ENCODE measurements around the gene KRTAP2-3. TPM values are rescaled to one million over a fixed set of nuclear protein-coding genes. Genes with fewer than 3 reads are reported as not detected.

The KRTAP2-3 gene
- total and polyA plus RNA-seq, 10 of the 15 experiments (the other 5 are each of a cell fraction or from before 2014, with no cell fraction given): not detected

- no peaks in the 10 kb centered on the region; a peak in 2 of 4 replicates for H3K27me3 ChIP-seq (replicated peaks in 1 of 2; ENCODE audit: control insufficient read depth in 2 of 2, insufficient read depth in 2 of 2, low read length in 1 of 2)
- intact Hi-C loops (cut with micrococcal nuclease; ENCODE audit: unreplicated experiment): no loop called here
- ATAC-seq (no peak), FAIRE-seq (no peak), DNase-seq (ENCODE audit: low read depth, low spot score) (no peak)
- WGBS (ENCODE audit: insufficient coverage, insufficient replicate concordance, low lambda C conversion rate, missing lambda C conversion rate): 63% methylated on average over 3 of the region's 3 CpGs
- ChIA-PET POLR2A (interaction anchor here (0.6 kb wide), 1 partner anchor 95 kb away, joined by 3 read pairs; no protein-coding TSS in a partner anchor), SMC1A (ENCODE audit: uncharacterized antibody, unreplicated experiment) (no interaction called here), RAD21 (ENCODE audit: unreplicated experiment) (no interaction called here), CTCF (interaction anchor here (1.2 kb wide), 1 partner anchor 10 kb away, joined by 3 read pairs; the partner anchor contains the start of gene KRTAP1-4)
- H3K4me3 ChIP-seq: no peak overlapping the region
- no peaks in the 10 kb centered on the region for H4K20me1 ChIP-seq (ENCODE audit: control insufficient read depth, insufficient read depth)
- BruUV-seq (replicated peaks): no TSS peak
- no peaks in the 10 kb centered on the region for H3K9me3 ChIP-seq (replicated peaks; ENCODE audit: control insufficient read depth, insufficient read depth, low read length)
- H3K27ac ChIP-seq (ENCODE audit: control insufficient read depth, insufficient read depth): no peak overlapping the region
- in situ Hi-C loops (cut with MboI): no loop called here
- H3K4me1 ChIP-seq (ENCODE audit: control insufficient read depth, insufficient read depth, low read length): no peaks in the 10 kb centered on the region
- no peaks in the 10 kb centered on the region for H3K36me3 ChIP-seq (ENCODE audit: control insufficient read depth in 2 of 2, insufficient read depth in 2 of 2, low read length in 1 of 2)
- no peak overlapping the region for H3K4me2 ChIP-seq (ENCODE audit: control insufficient read depth, insufficient read depth)
- H3K79me2 ChIP-seq (ENCODE audit: control insufficient read depth, insufficient read depth, low read length): no peaks in the 10 kb centered on the region
- no peak overlapping the region for H2AFZ ChIP-seq (ENCODE audit: control insufficient read depth, low read depth, low read length)
- TF ChIP-seq CBX5 (IDR thresholded peaks at IDR 0.05; ENCODE audit: low read depth): no peak
- no peak for TF ChIP-seq SREBF1 (IDR thresholded peaks at IDR 0.05; ENCODE audit: low read length)
- TF ChIP-seq POU2F2 (IDR thresholded peaks at IDR 0.05; ENCODE audit: borderline replicate concordance, low read depth, low read length): no peak
- TF ChIP-seq EGR1 (IDR thresholded peaks at IDR 0.05; ENCODE audit: borderline replicate concordance in 1 of 2, low read depth in 2 of 2, low read length in 2 of 2): no peak
- no peak for TF ChIP-seq CREM (IDR thresholded peaks at IDR 0.05; ENCODE audit: low read depth)
- TF ChIP-seq CUX1 (IDR thresholded peaks at IDR 0.05; ENCODE audit: insufficient replicate concordance, low read depth, low read length): no peak
- no peak for TF ChIP-seq SP1 (IDR thresholded peaks at IDR 0.05; ENCODE audit: low read depth, low read length)
- TF ChIP-seq NR2C2 (IDR thresholded peaks at IDR 0.05; ENCODE audit: borderline replicate concordance, control insufficient read depth, insufficient read length, low read depth): no peak
- no peak for TF ChIP-seq SUPT20H (IDR thresholded peaks at IDR 0.05; ENCODE audit: borderline replicate concordance, control insufficient read depth, low read depth, low read length)
- H3K9ac ChIP-seq (ENCODE audit: control insufficient read depth, insufficient read depth, low read length): no peak overlapping the region
Observed at GRCh38 chr17:41019415-41019814, 40.5 kb downstream of the KRTAP2-3 start.

Measured in GM12878 (cell line).